ENCODE data around the gene AKT2. TPM values are rescaled to one million over a fixed set of nuclear protein-coding genes. Genes with fewer than 3 reads are reported as not detected.
A peak's percentile ranks its signal among the peaks of the same experiment; 100 is the strongest.

Gene AKT2
- total RNA-seq, 1 experiment from 2014 or later = 150 TPM

- H3K79me2 ChIP-seq (ENCODE audit: insufficient read depth, low read length) = no peaks in the 10 kb centered on the region
- no peaks in the 10 kb centered on the region for H3K27me3 ChIP-seq (ENCODE audit: insufficient read depth, low read length)
- Mint-ChIP-seq H3K36me3 (ENCODE audit: insufficient read depth in 1 of 3, low read depth in 3 of 3) (peaks cover 4 to 15% (median 4%) of the 10 kb centered on the region in 3 experiments; a peak in 4 of 7 replicates), H3K27ac (peak overlapping the region in 1 of 3 experiments; percentile 56; a peak in 2 of 7 replicates), H3K9me3 (no peaks in the 10 kb centered on the region), H3K4me3 (no peak overlapping the region), H3K4me1 (peaks cover 0 to 11% of the 10 kb centered on the region in 2 experiments; a peak in 2 of 4 replicates), H3K27me3 (ENCODE audit: low read depth) (no peaks in the 10 kb centered on the region)
- no peak overlapping the region for H3K4me2 ChIP-seq (ENCODE audit: insufficient read depth, insufficient read length, low read length)
- no peaks in the 10 kb centered on the region for H3K79me1 ChIP-seq (ENCODE audit: insufficient read depth, low read depth, low read length, poor library complexity, severe bottlenecking)
- no peak overlapping the region for H4K8ac ChIP-seq (replicated peaks; ENCODE audit: insufficient read length, low read depth, low read length)
- H3K14ac ChIP-seq (ENCODE audit: insufficient read depth, low read length) = no peak overlapping the region
- no peaks in the 10 kb centered on the region for H4K20me1 ChIP-seq (ENCODE audit: control insufficient read depth, insufficient read depth, insufficient read length)
- H4K5ac ChIP-seq (ENCODE audit: insufficient read length, low read depth, low read length) = no peak overlapping the region
- no peaks in the 10 kb centered on the region for H3K23me2 ChIP-seq (ENCODE audit: insufficient read length, low read depth, low read length, poor library complexity, severe bottlenecking)
- no peak overlapping the region for H3K9ac ChIP-seq (ENCODE audit: extremely low read depth, insufficient read length, low read length)
- H3K27ac ChIP-seq (ENCODE audit: insufficient read length, low read depth, low read length) = no peak overlapping the region
- H4K91ac ChIP-seq (ENCODE audit: insufficient read length, low read depth, low read length) = no peak overlapping the region
- DNase-seq = no peak
- no peaks in the 10 kb centered on the region for H3K4me1 ChIP-seq (ENCODE audit: insufficient read depth, low read length)
- no peak overlapping the region for H2AK5ac ChIP-seq (ENCODE audit: insufficient read length, low read length)
- no peak overlapping the region for H2BK20ac ChIP-seq (ENCODE audit: low read depth, low read length, poor library complexity, severe bottlenecking)
- H2BK5ac ChIP-seq (ENCODE audit: insufficient read length, low read length) = no peak overlapping the region
- H2AFZ ChIP-seq (ENCODE audit: low read length) = no peak overlapping the region
- WGBS (ENCODE audit: extremely low coverage, insufficient read length, low lambda C conversion rate) = no CpG with 5 or more reads among the region's 29 CpGs
- no peak for TF ChIP-seq CTCF (conservative IDR thresholded peaks at IDR 0.05)
- H3K9me3 ChIP-seq (ENCODE audit: control insufficient read depth, low read depth, low read length) = no peaks in the 10 kb centered on the region
- no peak overlapping the region for H2BK15ac ChIP-seq (ENCODE audit: low read depth, low read length)
- H3T11ph ChIP-seq (ENCODE audit: low read length) = no peak overlapping the region
- no peak overlapping the region for H3K23ac ChIP-seq (ENCODE audit: insufficient read length, low read depth, low read length)
- no peak overlapping the region for H3K56ac ChIP-seq (ENCODE audit: insufficient read length, low read depth, low read length)
- no peak overlapping the region for H2BK12ac ChIP-seq (ENCODE audit: insufficient read length, low read depth, low read length)
- H2BK120ac ChIP-seq (ENCODE audit: low read depth, low read length, poor library complexity, severe bottlenecking) = no peak overlapping the region
- no peak overlapping the region for H3K18ac ChIP-seq (ENCODE audit: insufficient read length, low read depth, low read length)
- no peak overlapping the region for H3K4ac ChIP-seq (ENCODE audit: low read depth, low read length)
These were observed 86.7 kb downstream of the AKT2 start for GRCh38 chr19:40198272-40198990.
